Measurements from ENCODE around the gene FMO1. TPM values are rescaled to one million over a fixed set of nuclear protein-coding genes. Genes with fewer than 3 reads are reported as not detected.
"Not testable (repeated sequence)": the region's sequence is repeated elsewhere in the genome, so short reads cannot be mapped to it uniquely, and the experiment has no call there.

FMO1 gene
- total RNA-seq, 2 experiments from 2014 or later = not detected

DNA sequence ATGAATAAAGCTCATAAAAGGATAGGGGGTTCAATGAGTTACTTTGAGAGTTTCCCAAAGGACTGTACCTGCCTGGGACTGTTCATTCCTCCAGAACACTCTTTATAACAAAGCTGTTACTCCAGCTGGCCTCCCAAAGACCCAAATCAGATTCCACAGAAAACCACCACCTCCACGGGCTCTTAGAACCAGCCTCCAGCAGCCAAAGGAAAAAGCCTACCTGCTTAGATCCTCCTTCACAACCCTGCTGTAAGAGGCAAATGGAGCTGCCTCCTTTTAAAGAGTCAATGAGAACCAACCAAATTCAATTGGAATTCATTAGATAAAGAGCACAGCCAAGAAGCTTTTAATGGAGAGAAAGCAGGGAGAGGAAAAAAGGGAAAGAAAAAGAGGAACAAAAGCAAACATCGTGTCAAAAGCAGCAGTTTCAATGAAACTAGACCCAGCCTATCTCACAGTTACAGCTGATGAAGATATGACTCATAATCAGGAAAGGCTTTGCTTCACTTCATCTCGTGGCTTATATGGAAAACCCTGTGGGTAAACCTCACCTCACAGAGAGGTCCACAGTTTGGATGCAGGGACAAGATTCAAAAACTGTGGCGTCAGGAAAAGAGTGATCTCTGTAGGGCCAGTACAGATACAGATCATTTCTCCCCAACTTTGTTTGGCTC is 37.9 kb downstream of the FMO1 start:
- POLR2A ChIA-PET = no interaction called here
- intact Hi-C loops (cut with micrococcal nuclease) = no loop called here
- CTCF ChIA-PET = interaction anchor here (1.2 to 2.2 kb wide), 2 partner anchors 12 to 28 kb away, joined by 3 to 8 read pairs; partner anchors contain the start of gene FMO4
- H3K27me3 Mint-ChIP-seq = peaks cover 10% of the 10 kb centered on the region
- H3K36me3 Mint-ChIP-seq (ENCODE audit: low read depth) = no peaks in the 10 kb centered on the region
- ATAC-seq (no peak), DNase-seq (no peak)
- peaks cover 3% of the 10 kb centered on the region for H3K4me1 Mint-ChIP-seq (ENCODE audit: low read depth)
- H3K27ac Mint-ChIP-seq = no peak overlapping the region
- no peaks in the 10 kb centered on the region for H3K9me3 Mint-ChIP-seq
- TF ChIP-seq, protein P1, sequence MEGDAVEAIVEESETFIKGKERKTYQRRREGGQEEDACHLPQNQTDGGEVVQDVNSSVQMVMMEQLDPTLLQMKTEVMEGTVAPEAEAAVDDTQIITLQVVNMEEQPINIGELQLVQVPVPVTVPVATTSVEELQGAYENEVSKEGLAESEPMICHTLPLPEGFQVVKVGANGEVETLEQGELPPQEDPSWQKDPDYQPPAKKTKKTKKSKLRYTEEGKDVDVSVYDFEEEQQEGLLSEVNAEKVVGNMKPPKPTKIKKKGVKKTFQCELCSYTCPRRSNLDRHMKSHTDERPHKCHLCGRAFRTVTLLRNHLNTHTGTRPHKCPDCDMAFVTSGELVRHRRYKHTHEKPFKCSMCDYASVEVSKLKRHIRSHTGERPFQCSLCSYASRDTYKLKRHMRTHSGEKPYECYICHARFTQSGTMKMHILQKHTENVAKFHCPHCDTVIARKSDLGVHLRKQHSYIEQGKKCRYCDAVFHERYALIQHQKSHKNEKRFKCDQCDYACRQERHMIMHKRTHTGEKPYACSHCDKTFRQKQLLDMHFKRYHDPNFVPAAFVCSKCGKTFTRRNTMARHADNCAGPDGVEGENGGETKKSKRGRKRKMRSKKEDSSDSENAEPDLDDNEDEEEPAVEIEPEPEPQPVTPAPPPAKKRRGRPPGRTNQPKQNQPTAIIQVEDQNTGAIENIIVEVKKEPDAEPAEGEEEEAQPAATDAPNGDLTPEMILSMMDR (IDR thresholded peaks at IDR 0.05) = no peak
- H3K4me3 Mint-ChIP-seq = no peak overlapping the region

DNA sequence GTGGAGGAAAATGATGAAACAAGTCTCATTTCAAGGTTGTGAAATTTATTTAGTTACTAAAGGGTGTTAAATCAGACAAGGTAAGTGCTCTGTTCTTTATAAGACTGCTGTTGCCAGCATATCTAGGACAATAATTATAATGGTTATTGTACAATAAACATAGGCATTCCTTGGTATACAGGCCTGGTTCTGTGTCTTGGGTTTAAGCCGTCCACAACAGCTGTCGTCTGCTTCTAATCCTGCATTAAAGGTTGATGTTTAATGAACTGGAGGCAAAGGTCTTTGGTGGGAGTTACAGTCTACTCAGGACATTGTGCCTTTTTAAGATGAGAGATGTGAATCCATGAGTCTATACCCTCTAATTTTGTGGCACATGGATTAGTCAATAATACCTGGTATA is 42.3 kb downstream of the FMO1 start:
- Mint-ChIP-seq H3K36me3 (ENCODE audit: low read depth) (no peaks in the 10 kb centered on the region), H3K27me3 (peaks cover 15% of the 10 kb centered on the region), H3K4me1 (ENCODE audit: low read depth) (peaks cover 3% of the 10 kb centered on the region), H3K9me3 (no peaks in the 10 kb centered on the region), H3K4me3 (no peak overlapping the region), H3K27ac (no peak overlapping the region)
- TF ChIP-seq, protein P1 (IDR thresholded peaks at IDR 0.05) = no peak
- ChIA-PET CTCF (no interaction called here), POLR2A (no interaction called here)
- DNase-seq (no peak), ATAC-seq (no peak)
- intact Hi-C loops (cut with micrococcal nuclease) = no loop called here

DNA sequence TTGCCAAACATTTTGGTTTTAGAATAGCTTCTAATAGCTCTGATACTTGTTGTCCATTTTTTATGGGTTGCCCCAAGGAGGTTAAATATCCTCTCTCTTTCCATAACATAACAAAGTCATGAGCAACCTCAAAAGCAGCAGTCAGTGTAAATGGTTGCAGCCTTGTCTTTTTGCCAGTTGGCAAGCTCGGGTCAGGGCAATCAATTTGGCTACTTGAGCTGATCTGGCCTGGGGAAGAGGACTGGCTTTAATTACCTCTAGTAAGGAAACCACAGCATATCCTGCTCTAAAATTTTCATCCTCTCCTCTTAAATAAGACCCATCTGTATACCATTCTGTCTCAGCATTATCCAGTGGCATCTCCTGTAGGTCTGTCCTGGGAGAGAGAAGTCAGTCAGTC is 44.5 kb downstream of the FMO1 start:
- H3K4me1 Mint-ChIP-seq (ENCODE audit: low read depth) = no peaks in the 10 kb centered on the region
- ATAC-seq = no peak
- intact Hi-C loops (cut with micrococcal nuclease) = no loop called here
- TF ChIP-seq, protein P1 (IDR thresholded peaks at IDR 0.05) = no peak
- peaks cover 16% of the 10 kb centered on the region for H3K27me3 Mint-ChIP-seq
- H3K9me3 Mint-ChIP-seq = no peaks in the 10 kb centered on the region
- no peak for DNase-seq
- CTCF ChIA-PET = interaction anchor here (3.1 kb wide), 1 partner anchor 21 kb away, joined by 13 read pairs; the partner anchor contains the start of gene FMO4
- POLR2A ChIA-PET = no interaction called here
- no peak overlapping the region for H3K4me3 Mint-ChIP-seq
- no peak overlapping the region for H3K27ac Mint-ChIP-seq
- H3K36me3 Mint-ChIP-seq (ENCODE audit: low read depth) = no peaks in the 10 kb centered on the region

DNA sequence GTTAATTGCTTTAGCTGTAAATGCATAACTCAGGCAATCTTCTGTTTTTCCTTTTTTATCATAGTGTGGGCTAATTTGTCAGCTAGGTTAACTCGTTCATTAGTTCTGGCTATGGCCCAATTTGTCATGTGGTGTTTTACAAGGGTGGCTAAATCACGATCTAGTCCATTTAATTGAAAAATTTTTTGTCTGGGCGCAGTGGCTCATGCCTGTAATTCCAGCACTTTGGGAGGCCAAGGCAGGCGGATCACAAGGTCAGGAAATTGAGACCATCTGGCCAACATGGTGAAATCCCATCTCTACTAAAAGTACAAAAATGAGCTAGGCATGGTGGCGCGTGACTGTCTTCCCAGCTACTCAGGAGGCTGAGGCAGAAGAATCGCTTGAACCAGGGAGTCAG is 47.1 kb downstream of the FMO1 start:
- H3K36me3 Mint-ChIP-seq (ENCODE audit: low read depth); H3K4me1 Mint-ChIP-seq (ENCODE audit: low read depth); H3K4me3 Mint-ChIP-seq; ATAC-seq; intact Hi-C loops (cut with micrococcal nuclease); H3K27ac Mint-ChIP-seq; POLR2A ChIA-PET; DNase-seq: not testable (repeated sequence)
- Mint-ChIP-seq H3K27me3 (peaks cover 16% of the 10 kb centered on the region), H3K9me3 (peaks cover 11% of the 10 kb centered on the region)
- CTCF ChIA-PET = interaction anchor here (0.6 to 3.1 kb wide), 2 partner anchors 18 to 116 kb away, joined by 4 to 13 read pairs; partner anchors contain the start of gene FMO4

DNA sequence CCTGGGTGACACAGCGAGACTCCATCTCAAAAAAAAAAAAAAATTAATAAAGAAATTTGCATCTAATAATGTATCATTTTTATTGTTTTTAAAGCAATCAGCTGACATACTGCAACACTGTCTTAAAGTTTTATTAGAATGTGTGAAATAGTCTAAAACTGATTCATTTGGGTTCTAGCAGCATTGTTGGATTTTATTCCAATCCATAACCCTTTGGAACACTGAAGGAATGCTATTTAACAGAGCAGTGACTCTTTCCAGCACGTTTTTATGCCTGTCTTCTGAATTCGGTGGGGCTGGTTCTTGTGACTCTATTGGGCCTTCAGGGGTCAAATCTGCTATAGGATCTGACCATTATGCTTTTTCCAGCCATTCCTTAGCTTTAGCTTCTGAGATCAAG is 47.5 kb downstream of the FMO1 start:
- Mint-ChIP-seq H3K27me3 (peaks cover 16% of the 10 kb centered on the region), H3K27ac (no peak overlapping the region), H3K4me1 (ENCODE audit: low read depth) (no peaks in the 10 kb centered on the region), H3K4me3 (no peak overlapping the region), H3K36me3 (ENCODE audit: low read depth) (peaks cover under 1% of the 10 kb centered on the region), H3K9me3 (peaks cover 11% of the 10 kb centered on the region)
- POLR2A ChIA-PET = no interaction called here
- DNase-seq (no peak), ATAC-seq (no peak)
- TF ChIP-seq, protein P1 (IDR thresholded peaks at IDR 0.05) = no peak
- intact Hi-C loops (cut with micrococcal nuclease) = no loop called here
- CTCF ChIA-PET = interaction anchor here (0.6 to 3.1 kb wide), 2 partner anchors 18 to 116 kb away, joined by 4 to 13 read pairs; partner anchors contain the start of gene FMO4

Data from activated CD8-positive, alpha-beta T cell treated with anti-CD3 and anti-CD28 coated beads for 36 hours (primary cell).